ENCODE data around the gene ATXN1L.

DNA sequence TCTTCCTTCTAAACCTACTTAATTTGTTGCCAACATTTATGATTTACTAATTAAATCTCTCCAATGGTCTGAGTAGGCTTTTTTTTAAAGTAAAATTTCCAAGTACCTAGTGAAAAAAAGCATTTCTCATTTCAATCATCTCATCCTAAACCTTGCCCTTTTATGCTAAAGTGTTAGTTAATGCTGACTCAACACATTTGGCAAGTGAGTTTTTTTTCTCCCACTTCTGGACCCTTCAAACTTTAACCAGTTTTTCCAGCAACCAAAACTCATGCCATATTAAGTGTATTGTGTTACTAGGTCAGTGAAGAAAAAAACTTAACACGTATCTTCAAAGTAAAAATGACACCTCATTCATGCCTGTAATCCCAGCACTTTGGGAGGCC lies 42.5 kb upstream of the ATXN1L start:
- TF ChIP-seq, protein P1, sequence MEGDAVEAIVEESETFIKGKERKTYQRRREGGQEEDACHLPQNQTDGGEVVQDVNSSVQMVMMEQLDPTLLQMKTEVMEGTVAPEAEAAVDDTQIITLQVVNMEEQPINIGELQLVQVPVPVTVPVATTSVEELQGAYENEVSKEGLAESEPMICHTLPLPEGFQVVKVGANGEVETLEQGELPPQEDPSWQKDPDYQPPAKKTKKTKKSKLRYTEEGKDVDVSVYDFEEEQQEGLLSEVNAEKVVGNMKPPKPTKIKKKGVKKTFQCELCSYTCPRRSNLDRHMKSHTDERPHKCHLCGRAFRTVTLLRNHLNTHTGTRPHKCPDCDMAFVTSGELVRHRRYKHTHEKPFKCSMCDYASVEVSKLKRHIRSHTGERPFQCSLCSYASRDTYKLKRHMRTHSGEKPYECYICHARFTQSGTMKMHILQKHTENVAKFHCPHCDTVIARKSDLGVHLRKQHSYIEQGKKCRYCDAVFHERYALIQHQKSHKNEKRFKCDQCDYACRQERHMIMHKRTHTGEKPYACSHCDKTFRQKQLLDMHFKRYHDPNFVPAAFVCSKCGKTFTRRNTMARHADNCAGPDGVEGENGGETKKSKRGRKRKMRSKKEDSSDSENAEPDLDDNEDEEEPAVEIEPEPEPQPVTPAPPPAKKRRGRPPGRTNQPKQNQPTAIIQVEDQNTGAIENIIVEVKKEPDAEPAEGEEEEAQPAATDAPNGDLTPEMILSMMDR (IDR thresholded peaks at IDR 0.05) = no peak
- TF ChIP-seq POLR2A (IDR thresholded peaks at IDR 0.05) = no peak
